ENCODE results near the gene RALB.
A peak's percentile ranks its signal among the peaks of the same experiment; 100 is the strongest.

The RALB gene

DNA sequence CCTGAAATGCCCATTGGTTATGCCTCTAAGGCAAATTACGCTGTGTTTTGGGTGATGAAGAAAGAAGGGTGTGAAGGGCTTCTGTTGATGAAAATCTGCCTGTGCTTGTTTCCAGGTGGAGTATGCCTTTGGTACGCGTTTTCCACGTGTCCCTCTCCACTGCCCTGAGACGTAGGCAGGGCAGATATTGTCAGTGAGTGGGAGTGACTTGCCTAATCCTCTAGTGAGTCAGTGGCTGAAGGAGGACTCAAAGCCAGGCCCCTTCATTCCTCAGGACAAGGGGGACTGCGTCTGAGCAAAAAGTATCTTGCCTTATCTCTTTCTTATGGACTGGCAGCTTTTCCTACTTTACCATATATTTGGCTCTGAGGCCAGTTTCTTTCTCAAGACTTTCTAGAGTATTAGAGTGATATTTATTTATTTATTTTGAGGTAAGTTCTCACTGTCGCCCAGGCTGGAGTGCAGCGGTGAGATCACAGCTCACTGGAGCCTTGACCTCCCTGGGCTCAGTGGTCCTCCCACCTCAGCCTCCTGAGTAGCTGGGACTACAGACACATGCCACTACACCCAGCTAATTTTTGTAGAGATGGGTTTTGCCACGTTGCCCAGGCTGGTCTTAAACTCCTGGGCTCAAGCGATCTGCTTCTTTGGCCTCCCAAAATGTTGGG is 10.2 kb downstream of the RALB start:
- no peak for DNase-seq (ENCODE audit: low spot score)
- FAIRE-seq, result no peak

GRCh38 chr2:120265006-120265405 is 12.4 kb downstream of the RALB start:
- DNase-seq (ENCODE audit: low spot score) (no peak), FAIRE-seq (peak; percentile 73)

- FAIRE-seq (no peak), DNase-seq (ENCODE audit: low spot score) (no peak)
Measured at GRCh38 chr2:120267348-120267747, 14.7 kb downstream of the RALB start.

- DNase-seq (ENCODE audit: low spot score), result no peak
- no peak for FAIRE-seq
Measured at GRCh38 chr2:120269076-120269744, 16.6 kb downstream of the RALB start.

DNA sequence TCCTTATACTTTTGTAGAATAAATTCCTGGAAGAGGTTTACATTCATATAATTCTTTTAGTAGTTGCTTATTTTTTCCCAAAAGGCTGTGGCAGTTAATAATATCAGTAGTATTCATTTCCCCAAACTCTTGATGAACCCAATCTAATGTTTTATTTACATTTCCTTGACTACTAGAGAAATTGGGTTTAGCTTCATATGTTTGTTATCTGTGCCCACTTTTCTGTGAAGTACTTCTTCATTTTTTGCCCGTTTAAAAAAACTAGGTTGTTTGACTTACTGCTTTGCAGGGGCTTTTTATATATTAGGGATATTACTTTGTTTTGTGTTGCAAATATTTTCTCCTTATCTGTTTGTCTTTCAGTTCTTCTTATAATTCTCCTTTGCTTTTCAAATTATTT is 17.2 kb downstream of the RALB start:
- DNase-seq (ENCODE audit: low spot score), result no peak
- FAIRE-seq, result no peak

DNA sequence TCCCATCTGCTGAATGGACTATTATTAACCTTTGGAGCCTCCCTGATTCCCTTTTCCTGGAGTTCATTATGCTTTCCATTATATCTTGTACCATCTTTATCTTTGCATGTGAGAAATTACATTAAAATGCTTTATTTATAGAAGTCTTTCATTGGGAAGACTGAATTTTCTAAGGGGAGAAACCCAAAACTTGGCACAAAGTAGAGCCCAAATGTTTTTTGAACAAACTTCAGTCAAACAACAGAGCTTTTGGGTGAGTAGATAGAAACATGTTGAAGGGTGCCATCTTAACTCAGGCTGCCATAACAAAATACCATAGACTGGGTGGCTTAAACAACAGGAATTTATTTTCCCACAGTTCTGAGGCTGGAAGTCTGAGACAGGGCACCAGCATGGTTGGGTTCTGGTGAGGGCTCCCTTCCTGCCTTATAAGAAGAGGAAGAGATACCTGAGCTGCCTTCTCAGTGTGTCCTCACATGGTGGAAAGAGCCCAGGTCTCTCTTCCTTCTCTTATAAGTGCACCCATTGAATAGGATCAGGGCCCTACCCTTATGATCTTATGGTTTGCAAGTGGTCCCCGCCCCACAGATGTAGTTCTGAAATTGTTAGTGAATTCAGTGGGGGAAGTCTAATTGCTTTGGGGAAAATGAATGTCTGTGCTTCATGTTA is 19.2 kb downstream of the RALB start:
- FAIRE-seq (no peak), DNase-seq (ENCODE audit: low spot score) (no peak)

- DNase-seq (ENCODE audit: low spot score) (no peak), FAIRE-seq (no peak)
Measured at GRCh38 chr2:120272763-120273481, 20.3 kb downstream of the RALB start.

- DNase-seq (ENCODE audit: low spot score) (no peak), FAIRE-seq (no peak)
Measured at GRCh38 chr2:120275617-120276400, 23.2 kb downstream of the RALB start.

DNA sequence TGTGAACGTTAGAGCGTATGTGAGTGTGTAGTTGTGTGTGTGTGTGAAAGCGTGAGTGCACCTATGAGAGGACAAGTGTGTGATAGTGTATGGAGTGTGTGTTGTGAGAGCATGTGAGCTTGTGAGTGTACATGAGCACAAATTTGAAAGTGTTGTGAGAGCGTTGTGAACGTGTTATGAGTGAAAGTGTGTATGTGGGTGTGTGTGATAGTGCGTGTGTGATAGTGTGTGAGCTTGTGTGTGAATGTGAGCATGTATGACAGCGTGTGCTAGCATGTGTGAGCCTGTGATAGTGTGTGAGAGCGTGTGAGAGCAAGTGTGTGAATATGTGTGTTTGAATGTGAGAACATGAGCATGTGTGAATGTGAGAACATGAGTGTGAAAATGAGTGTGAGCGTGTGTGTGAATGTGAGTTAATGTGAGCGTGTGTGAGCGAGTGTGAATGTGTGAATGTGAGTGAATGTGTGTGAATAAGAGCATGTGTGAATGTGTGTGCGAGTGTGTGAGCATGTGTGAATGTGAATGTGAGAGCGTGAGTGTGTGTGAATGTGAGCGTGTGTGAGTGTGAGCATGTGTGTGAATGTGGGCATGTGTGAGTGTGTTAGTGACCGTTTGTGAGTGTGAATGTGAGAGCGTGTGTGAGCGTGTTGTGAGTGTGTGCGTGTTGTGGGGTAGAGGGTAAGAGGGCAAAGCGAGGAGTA is 25.0 kb downstream of the RALB start:
- FAIRE-seq (peak; percentile 96), DNase-seq (ENCODE audit: low spot score) (no peak)

DNA sequence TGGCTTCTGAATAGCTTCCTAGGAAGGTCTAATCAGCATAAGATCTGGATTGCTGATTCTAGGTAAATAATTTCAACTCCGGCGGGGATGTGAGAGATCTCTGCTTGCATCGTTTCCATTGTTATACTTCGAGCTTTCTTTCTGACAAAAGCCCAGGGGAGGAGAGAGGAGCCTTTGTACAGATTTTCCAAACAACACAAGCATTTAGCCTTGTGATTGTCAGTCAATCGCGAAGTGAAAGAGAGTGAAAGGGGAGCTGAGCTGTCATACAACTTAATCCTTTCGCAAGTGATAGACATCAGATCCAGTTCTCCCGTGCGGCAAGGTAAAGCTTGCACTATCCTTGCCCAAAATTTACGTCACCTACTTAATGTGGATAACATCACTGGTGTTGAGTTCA is 26.2 kb downstream of the RALB start:
- FAIRE-seq, result no peak
- DNase-seq (ENCODE audit: low spot score), result no peak

DNA sequence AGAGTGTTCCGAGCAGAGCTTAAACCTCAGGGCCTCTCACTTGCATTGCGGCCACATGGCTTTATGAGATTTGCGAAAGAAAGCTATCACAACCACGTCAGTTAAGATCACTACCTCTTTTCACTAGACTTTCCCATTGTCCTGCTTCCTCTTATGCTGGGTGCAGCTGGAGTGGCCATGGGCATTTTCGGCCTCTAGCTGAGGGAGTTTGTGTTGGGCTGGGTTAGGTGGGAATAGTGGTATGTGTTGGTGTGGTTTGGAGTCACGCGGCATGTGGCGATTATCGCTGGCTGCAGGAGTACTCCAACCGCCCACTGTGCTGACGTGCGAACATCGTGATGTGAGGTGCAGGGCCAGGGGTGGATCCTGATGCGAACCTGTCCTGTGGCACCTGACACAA is 27.1 kb downstream of the RALB start:
- no peak for FAIRE-seq
- DNase-seq (ENCODE audit: low spot score), result no peak

- DNase-seq (ENCODE audit: low spot score), result no peak
- FAIRE-seq, result no peak
Measured at GRCh38 chr2:120283649-120284048, 31.0 kb downstream of the RALB start.

DNA sequence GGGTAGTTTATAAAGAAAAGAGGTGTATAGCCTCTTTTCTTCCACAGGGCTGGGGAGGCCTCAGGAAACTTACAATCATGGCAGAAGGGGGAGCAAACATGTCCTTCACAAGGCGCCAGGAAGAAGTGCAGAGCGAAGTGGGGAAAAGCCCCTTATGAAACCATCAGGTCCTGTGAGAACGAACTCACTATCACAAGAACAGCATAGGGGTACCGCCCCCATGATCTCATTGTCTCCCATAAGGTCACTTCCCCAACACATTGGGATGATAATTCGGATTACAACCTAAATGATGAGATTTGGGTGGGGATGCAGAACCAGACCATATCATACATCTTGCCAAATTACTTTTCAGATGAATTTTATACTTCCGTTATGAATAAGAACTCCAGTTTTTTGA is 32.4 kb downstream of the RALB start:
- DNase-seq (ENCODE audit: low spot score) (no peak), FAIRE-seq (no peak)

DNA sequence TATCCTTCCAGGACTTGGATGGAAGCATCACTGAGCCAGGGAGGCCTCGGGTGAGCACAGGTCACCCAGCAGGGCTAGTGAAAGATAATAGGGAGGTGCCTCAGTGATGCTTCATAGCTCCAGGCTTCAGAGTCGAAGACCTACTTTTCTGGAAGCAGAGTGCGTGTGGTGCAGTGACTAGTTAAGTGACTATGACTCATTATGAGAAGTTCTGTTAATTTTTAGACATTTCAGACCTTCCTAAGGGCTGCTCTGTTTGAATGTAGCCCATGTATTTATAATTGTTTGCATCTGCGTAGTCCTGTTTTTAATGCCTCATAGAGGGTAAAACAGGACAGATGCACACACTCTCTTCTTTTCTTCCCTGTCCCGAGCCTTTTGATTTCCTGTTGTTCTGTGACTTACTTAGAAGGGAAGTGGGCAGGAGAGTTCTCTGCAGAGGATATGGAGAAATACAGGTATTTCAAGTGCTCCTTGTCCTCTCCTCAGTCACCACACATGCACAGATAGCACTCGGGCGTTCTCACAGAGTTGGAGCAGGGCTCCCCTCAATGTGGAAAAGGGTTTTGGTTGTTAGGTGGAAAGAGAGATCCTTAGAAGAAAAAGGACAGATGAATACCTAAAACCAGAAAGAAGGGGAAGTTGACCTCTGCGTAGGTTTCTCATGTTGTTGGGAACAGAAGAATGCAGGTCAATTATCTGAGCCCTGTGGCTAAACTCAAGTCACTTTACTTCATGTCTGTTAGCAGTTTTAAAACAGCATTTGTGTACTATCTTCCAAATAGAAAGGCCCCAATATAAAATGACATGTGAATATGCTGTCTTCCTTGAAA is 34.7 kb downstream of the RALB start:
- FAIRE-seq, result no peak
- DNase-seq (ENCODE audit: low spot score), result no peak

- no peak for FAIRE-seq
- DNase-seq (ENCODE audit: low spot score), result no peak
Measured at GRCh38 chr2:120288016-120288373, 35.3 kb downstream of the RALB start.

GRCh38 chr2:120289221-120289906 is 36.7 kb downstream of the RALB start:
- FAIRE-seq, result no peak
- no peak for DNase-seq (ENCODE audit: low spot score)

- FAIRE-seq, result no peak
- DNase-seq (ENCODE audit: low spot score), result no peak
Measured at GRCh38 chr2:120290737-120291136, 38.1 kb downstream of the RALB start.

DNA sequence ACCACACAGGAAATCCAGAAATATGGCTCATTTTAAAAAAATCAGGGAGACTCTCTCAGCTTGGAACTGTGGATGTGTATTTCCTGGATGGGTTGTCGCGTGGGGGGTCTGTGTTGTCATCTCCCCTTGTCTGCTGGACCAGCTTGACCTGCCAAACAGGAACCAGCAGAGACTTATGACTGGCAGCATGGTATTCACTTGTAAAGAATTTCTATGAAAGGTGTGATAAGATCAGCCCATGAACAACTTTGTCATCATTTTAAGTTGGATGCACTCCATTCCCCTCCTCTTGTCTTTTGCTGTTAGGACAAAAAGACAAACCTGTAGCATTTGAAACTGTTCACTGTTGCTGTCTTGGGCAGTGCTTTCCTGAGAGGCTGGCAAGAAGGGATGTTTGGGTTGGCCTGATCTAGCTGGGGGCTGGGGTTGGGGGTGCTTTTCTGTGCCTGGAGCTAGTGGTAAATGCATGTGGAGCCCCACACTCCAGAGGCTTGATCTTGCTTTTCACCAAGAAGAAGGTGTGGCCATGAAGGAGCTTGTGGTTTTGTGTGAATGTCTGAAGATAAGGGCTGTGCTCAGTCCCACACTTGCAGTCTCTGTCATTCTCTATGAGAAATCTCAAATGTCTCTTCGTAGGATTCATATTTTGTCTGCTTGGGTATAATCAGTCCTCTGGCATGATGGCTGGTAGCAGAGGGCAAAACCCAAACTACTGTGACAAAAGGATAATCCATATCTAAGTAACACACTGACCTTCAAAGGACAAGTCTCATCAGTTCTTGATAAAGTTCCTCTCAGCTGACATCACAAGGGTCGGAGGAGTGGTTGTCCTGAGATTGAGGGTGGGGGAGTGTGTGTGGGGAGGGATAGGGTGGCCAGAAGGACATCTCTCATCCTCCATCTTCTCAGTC is 39.0 kb downstream of the RALB start:
- FAIRE-seq, result peak; percentile 77

More for the DNA sequence above, 39.0 kb downstream of the RALB start:
- no peak for DNase-seq (ENCODE audit: low spot score)
